Neutrophil (primary cell): ENCODE data around the gene FBXO9.

Source experiments
- H3K27ac ChIP-seq: fragments of 200-600 bp; sonication (generic); 2 replicates; pipeline ENCODE4 v1.5.1; 2016; ENCODE audit warnings: mild to moderate bottlenecking, moderate library complexity
- H3K27me3 ChIP-seq: fragments of 200-600 bp; sonication (generic); 2 replicates; pipeline ENCODE4 v1.6.0; 2016; ENCODE audit warnings: mild to moderate bottlenecking
- H3K36me3 ChIP-seq: fragments of 200-600 bp; sonication (generic); 2 replicates; pipeline ENCODE4 v1.5.1; 2017
- H3K4me1 ChIP-seq, 2 experiments: fragments of 200-600 bp in 1 of 2; sonication (generic) in 1 of 2; 1 replicate in 1 of 2; 2 replicates in 1 of 2; pipeline versions ENCODE4 v1.5.1 to v1.6.1; 2013 to 2016; ENCODE audit warnings: low read depth in 1 of 2, low read length in 1 of 2, mild to moderate bottlenecking in 1 of 2, moderate library complexity in 1 of 2; ENCODE audit not compliant: control insufficient read depth in 1 of 2, insufficient read depth in 1 of 2
- H3K4me3 ChIP-seq, 2 experiments: fragments of 200-600 bp in 1 of 2; sonication (generic) in 1 of 2; 1 replicate in 1 of 2; 2 replicates in 1 of 2; pipeline ENCODE4 v1.5.1; 2013 to 2016; ENCODE audit warnings: low read depth in 1 of 2, low read length in 1 of 2, mild to moderate bottlenecking in 1 of 2, moderate library complexity in 1 of 2
- H3K9me3 ChIP-seq: fragments of 200-600 bp; sonication (generic); 2 replicates; pipeline ENCODE4 v1.5.1; 2016
- CTCF ChIP-seq: fragments of 200-600 bp; sonication (generic); IDR thresholded peaks from 2 replicates; pipeline ENCODE4 v1.5.1; 2016; ENCODE audit warnings: antibody characterized with exemption

FBXO9 gene

GRCh38 chr6:53119772-53120409 is 54.7 kb downstream of the FBXO9 start:
- H3K27ac ChIP-seq: no peak overlapping the region

DNA sequence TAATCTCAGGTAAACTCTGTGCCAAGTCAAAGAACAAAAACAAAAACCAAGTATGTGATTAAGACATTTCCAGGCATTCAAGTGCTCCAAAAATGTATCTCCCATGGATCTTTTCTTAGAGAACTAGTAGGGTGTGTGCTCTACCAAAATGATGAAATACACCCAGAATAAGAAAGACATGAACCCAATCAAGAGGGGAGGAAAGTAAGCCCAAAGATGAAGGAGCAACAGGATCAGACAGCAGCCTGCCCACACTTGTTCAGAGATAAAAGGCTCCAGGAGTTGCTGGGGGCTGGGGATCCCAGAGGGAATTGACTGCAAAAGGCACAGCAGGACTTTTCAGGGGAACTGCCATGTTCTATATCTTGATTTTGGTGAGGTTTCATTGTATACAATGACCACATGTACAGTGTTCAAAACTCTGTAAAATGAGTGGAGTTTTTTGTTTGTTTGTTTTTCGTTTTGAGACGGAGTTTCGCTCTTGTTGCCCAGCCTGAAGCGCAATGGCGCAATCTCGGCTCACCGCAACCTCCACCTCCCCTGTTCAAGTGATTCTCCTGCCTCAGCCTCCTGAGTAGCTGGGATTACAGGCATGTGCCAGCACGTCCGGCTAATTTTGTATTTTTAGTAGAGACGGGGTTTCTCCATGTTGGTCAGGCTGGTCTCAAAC is 59.1 kb downstream of the FBXO9 start:
- Histone ChIP-seq H3K36me3 (no peaks in the 10 kb centered on the region), H3K27me3 (peaks cover 15% of the 10 kb centered on the region)
- no peak for TF ChIP-seq CTCF

More at GRCh38 chr6:53119772-53120409, 54.7 kb downstream of the FBXO9 start:
- no peak for TF ChIP-seq CTCF
- Histone ChIP-seq H3K4me1 (no peaks in the 10 kb centered on the region), H3K9me3 (no peaks in the 10 kb centered on the region), H3K4me3 (no peak overlapping the region), H3K36me3 (no peaks in the 10 kb centered on the region), H3K27me3 (no peaks in the 10 kb centered on the region)

GRCh38 chr6:53125276-53125675 is 60.1 kb downstream of the FBXO9 start:
- H3K4me3 ChIP-seq: no peak overlapping the region
- no peak overlapping the region for H3K27ac ChIP-seq
- no peak for TF ChIP-seq CTCF
- H3K36me3 ChIP-seq: no peaks in the 10 kb centered on the region
- peaks cover 25% of the 10 kb centered on the region for H3K27me3 ChIP-seq
- no peaks in the 10 kb centered on the region for H3K4me1 ChIP-seq
- H3K9me3 ChIP-seq: no peaks in the 10 kb centered on the region

More for the DNA sequence above, 59.1 kb downstream of the FBXO9 start:
- no peaks in the 10 kb centered on the region for H3K4me1 ChIP-seq
- no peaks in the 10 kb centered on the region for H3K9me3 ChIP-seq
- no peak overlapping the region for H3K27ac ChIP-seq
- no peak overlapping the region for H3K4me3 ChIP-seq

GRCh38 chr6:53128842-53129241 is 63.6 kb downstream of the FBXO9 start:
- H3K4me1 ChIP-seq: no peaks in the 10 kb centered on the region
- no peak for TF ChIP-seq CTCF
- H3K36me3 ChIP-seq: no peaks in the 10 kb centered on the region

GRCh38 chr6:53130569-53131290 is 65.5 kb downstream of the FBXO9 start:
- H3K9me3 ChIP-seq: no peaks in the 10 kb centered on the region
- H3K36me3 ChIP-seq: no peaks in the 10 kb centered on the region
- H3K4me3 ChIP-seq: no peak overlapping the region
- H3K27me3 ChIP-seq: peaks cover 29% of the 10 kb centered on the region
- no peaks in the 10 kb centered on the region for H3K4me1 ChIP-seq
- no peak overlapping the region for H3K27ac ChIP-seq
- TF ChIP-seq CTCF: no peak

More at GRCh38 chr6:53128842-53129241, 63.6 kb downstream of the FBXO9 start:
- no peaks in the 10 kb centered on the region for H3K9me3 ChIP-seq
- peaks cover 29% of the 10 kb centered on the region for H3K27me3 ChIP-seq
- no peak overlapping the region for H3K27ac ChIP-seq
- H3K4me3 ChIP-seq: no peak overlapping the region
